NCI-H446 treated with DMSO at 0.1 percent for 48 hours (cell line): ENCODE data around the gene ALDH18A1.
"Not testable (repeated sequence)": the region's sequence is repeated elsewhere in the genome, so short reads cannot be mapped to it uniquely, and the experiment has no call there.

ENCODE experiments used
- DNase-seq: peaks from one replicate; lab custom pipeline; 2025; lab: John Stamatoyannopoulos, UW

The ALDH18A1 gene

GRCh38 chr10:95656291-95657164 is at the start of gene ALDH18A1:
ALDH18A1 (minus strand) TSS chr10:95656711; CDS start chr10:95653377, 3,334 bp downstream.
- DNase-seq: peak; percentile 66

DNA sequence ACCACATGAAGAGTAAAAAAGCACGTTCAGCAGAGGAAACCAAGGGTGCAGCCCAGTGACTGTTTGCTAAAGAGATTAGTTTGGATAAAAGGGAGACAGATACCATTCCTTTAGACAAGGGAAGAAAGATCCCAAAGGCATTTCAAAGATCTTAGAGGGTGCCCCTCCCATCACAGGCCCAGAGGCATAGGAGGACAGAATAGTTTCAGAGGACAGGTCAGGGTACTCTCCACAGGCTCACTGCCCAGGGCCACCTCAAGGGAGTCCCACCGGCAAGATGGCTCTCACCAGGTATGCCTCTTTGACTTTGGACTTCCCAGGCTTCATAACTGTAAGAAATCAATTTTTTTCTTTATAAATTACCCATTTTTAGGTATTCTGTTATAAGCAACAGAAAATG is 41.9 kb upstream of the ALDH18A1 start:
- DNase-seq: no peak

DNA sequence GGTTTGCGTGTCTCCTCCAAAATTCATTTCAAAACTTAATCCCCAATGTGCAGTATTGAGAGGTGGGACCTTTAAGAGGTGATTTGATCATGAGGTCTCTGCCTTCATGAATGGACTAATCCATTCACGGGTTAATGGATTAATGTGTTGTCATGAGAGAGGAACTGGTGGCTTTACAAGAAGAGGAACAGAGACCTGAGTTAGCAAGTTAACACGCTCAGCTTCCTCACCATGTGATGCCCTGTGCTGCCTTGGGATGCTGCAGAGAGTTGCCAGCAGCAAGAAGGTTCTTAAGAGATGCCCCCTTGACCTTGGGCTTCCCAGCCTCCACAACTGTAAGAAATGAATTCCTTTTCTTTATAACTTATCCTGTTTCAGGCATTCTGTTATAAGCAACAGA is 40.9 kb upstream of the ALDH18A1 start:
- no peak for DNase-seq

GRCh38 chr10:95694665-95695064 is 38.2 kb upstream of the ALDH18A1 start:
- no peak for DNase-seq

DNA sequence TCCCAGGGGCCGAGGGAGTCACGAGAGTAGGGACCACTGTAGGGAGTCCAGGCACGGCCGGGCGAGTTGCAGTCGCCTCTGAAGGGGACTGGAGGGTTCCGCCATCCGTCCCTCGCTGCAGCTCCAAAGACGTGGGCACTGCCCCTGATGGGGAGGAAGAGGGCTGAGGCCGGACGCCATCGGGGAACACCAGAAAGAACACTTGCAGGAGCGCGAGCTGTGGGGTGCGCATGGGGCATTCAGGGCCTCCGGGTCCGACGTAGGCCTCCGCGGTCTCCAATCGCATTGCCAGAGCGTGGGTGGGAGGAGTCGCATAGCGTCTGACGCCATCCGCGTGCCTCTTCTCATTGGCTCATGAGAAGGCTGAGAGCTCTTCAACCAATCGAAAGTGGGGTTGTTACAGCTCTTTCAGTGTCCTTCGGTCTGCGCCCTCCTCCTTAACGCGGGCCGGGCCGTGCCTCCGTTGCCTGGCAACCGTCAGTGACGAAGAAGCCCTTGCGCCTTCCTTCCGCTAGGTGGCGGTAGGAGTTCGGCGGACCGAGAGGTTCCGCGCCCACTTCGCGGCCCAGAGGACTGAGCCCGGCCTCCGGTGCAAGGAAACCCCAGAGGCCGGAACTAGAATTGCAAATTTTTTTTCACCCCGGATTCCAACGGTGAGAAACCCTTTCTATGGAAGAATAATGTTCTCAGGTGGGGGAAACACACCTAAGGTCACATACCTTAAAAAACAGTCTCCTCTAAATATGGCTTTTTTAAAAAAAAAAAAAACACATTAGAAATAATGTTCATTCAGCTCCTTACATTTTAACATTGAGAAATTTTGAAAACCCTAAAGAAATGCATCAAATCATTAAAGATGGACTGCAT is 37.4 kb upstream of the ALDH18A1 start, which contains the start of gene TCTN3:
TCTN3 (minus strand) TSS at position 260 of the 867 bp plus-strand sequence; CDS start at position 232, 28 bp downstream.
- peak; percentile 94 for DNase-seq

- no peak for DNase-seq
These were observed 36.7 kb upstream of the ALDH18A1 start for GRCh38 chr10:95693071-95693667.

DNA sequence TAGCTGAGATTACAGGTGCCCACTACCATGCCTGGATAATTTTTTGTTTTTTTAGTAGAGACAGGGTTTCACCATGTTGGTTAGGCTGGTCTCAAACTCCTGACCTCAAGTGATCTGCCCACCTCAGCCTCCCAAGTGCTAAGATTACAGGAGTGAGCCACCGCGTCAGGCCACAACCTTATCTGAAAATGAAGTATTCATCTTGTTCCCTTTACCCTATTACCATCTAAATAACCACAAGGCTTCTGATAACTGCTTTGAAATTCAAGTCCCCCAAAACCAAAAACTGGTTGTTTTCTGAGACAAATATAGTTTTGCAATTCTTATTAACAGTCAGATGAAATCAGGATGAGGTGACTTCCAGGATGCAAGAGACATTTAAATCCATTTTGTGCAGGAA is 34.8 kb upstream of the ALDH18A1 start:
- no peak for DNase-seq

DNA sequence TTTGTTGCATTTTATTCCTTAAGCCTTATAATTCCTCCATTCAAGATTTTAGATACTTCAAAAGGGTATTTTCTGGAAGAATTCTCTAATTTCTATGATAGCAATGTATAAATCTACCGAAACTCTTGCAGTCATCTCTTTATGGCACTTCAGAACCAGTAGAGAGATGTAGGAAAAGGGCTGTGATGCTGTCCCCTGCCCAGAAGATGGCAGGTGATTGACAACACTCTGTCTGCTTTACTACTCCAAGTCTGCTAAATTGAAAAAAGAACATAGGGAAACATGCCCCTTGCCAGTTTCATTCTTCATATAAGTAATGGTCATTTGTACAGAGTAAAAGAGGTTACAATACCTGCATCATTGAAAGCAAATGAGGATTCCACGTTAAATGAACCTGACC is 32.1 kb upstream of the ALDH18A1 start:
- no peak for DNase-seq

GRCh38 chr10:95683966-95684365 is 27.5 kb upstream of the ALDH18A1 start:
- no peak for DNase-seq

GRCh38 chr10:95675403-95676116 is 19.0 kb upstream of the ALDH18A1 start:
- no peak for DNase-seq

DNA sequence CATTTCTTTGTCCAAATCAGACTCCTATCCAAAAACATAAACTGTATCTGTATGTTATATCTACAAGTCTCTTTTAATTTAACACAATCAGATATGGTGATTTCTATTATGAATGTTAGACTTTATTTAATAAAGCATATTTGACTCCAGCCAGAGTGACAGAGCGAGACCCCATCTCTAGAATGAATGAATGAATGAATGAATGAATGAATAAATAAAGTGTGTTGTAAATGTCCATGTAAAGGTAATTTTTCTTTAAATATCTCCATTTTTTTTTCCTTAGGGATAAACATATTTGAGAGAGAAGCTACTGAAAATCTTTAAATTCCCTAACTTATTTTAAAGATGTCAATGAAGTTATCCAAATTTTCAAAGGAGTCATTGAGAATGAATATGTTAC is 18.1 kb upstream of the ALDH18A1 start:
- no peak for DNase-seq

DNA sequence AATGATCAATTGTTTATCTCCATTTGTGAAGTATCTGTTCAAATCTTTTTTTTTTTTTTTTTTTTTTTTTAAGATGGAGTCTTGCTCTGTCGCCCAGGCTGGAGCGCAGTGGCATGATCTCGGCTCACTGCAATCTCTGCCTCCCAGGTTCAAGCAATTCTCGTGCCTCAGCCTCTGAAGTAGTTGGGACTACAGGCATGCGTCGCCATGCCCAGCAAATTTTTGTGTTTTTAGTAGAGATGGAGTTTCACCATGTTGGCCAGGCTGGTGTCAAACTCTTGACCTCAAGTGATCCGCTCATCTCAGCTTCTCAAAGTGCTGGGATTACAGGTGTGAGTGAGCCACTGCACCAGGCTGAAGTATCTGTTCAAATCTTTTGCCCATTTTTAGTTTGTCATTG is 16.1 kb upstream of the ALDH18A1 start:
- not testable (repeated sequence) for DNase-seq

DNA sequence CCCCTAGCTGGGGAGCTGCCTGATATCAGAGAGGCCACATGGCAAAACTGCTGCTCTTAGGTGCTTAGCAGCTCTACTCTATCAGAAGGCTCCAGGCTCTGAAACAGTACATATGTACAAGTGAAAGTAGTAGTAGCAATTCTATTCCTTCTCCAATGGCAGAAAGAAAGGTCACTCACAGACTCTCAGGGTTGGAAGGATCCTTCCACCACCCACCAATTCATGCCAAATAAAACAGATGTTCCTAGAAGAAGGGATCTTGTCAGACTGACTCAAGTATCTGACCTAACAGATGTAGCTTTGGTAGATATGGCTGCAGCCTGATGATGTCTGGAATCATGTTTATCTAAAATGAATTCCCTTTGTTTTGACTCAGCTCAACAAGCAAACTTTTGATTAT is 8.0 kb upstream of the ALDH18A1 start:
- DNase-seq: no peak

- no peak for DNase-seq
These were observed 7.0 kb upstream of the ALDH18A1 start for GRCh38 chr10:95663496-95663895.

DNA sequence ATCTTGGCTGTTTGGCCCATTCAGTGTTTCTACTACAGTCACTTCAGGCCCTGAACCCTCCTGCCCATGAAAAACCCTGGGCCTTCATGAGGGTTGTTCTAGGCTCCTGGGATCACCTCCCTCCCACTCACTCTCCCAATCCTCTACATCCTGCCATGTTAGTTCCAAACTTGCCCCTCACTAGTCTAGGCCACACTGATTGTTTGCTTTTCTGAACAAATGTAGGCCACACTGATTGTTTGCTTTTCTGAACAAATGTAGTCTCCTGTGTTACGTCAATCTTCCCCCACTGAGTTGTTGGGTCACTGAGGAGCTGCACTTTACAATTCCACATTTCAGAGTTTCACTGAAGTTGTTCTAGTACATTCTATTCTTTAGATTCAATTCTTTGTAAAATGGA is 5.3 kb upstream of the ALDH18A1 start:
- no peak for DNase-seq

- DNase-seq: no peak
These were observed 3.8 kb upstream of the ALDH18A1 start for GRCh38 chr10:95660283-95660682.

- no peak for DNase-seq
These were observed 739 bp upstream of the ALDH18A1 start for GRCh38 chr10:95657250-95657649.

GRCh38 chr10:95655571-95656290 is 780 bp downstream of the ALDH18A1 start:
- DNase-seq: no peak

GRCh38 chr10:95653895-95654294 is 2.6 kb downstream of the ALDH18A1 start:
- no peak for DNase-seq

GRCh38 chr10:95651346-95652060 is 5.0 kb downstream of the ALDH18A1 start:
- DNase-seq: no peak
